ENCODE results near the gene ZBED4. TPM values are rescaled to one million over a fixed set of nuclear protein-coding genes. Genes with fewer than 3 reads are reported as not detected.

ZBED4 gene
- total RNA-seq, 2 experiments from 2014 or later = 14.8 to 15.0 TPM

GRCh38 chr22:49889071-49889470 lies 35.4 kb downstream of the ZBED4 start:
- H3K9me3 ChIP-seq (ENCODE audit: control insufficient read depth in 1 of 2, insufficient read depth in 1 of 2, low read length in 2 of 2) = peaks cover 0 to 17% of the 10 kb centered on the region in 2 experiments
- intact Hi-C loops (cut with DNase I, micrococcal nuclease) = no loop called here
- no peak overlapping the region for H3K4me3 Mint-ChIP-seq
- H3K9me3 Mint-ChIP-seq = peaks cover 4% of the 10 kb centered on the region
- H3K27ac ChIP-seq (ENCODE audit: low read depth in 1 of 2, low read length in 2 of 2) = no peak overlapping the region
- peaks cover 61% of the 10 kb centered on the region for H3K36me3 ChIP-seq (ENCODE audit: insufficient read depth, low read length)
- no peak for TF ChIP-seq CTCF (IDR thresholded peaks at IDR 0.05)
- DNase-seq (no peak), ATAC-seq (ENCODE audit: poor library complexity) (no peak)
- H3K27ac Mint-ChIP-seq = no peak overlapping the region
- peaks cover 7% of the 10 kb centered on the region for H3K4me1 Mint-ChIP-seq (ENCODE audit: low read depth)
- no peak overlapping the region for H3K4me3 ChIP-seq (ENCODE audit: low read length)
- ChIA-PET CTCF (no interaction called here), POLR2A (no interaction called here)
- H3K4me1 ChIP-seq (ENCODE audit: insufficient read depth, low read length) = no peaks in the 10 kb centered on the region
- H3K27me3 ChIP-seq (ENCODE audit: control insufficient read depth in 1 of 2, insufficient read depth in 2 of 2, low read length in 2 of 2) = no peaks in the 10 kb centered on the region
- peaks cover 88% of the 10 kb centered on the region for H3K36me3 Mint-ChIP-seq (ENCODE audit: low read depth)
- H3K27me3 Mint-ChIP-seq = no peaks in the 10 kb centered on the region

GRCh38 chr22:49892226-49892899 lies 38.7 kb downstream of the ZBED4 start:
- Histone ChIP-seq H3K27ac (ENCODE audit: low read depth in 1 of 2, low read length in 2 of 2) (no peak overlapping the region), H3K4me3 (ENCODE audit: low read length) (no peak overlapping the region), H3K27me3 (ENCODE audit: control insufficient read depth in 1 of 2, insufficient read depth in 2 of 2, low read length in 2 of 2) (no peaks in the 10 kb centered on the region), H3K4me1 (ENCODE audit: insufficient read depth, low read length) (no peaks in the 10 kb centered on the region), H3K9me3 (ENCODE audit: control insufficient read depth in 1 of 2, insufficient read depth in 1 of 2, low read length in 2 of 2) (peaks cover 0 to 26% of the 10 kb centered on the region in 2 experiments), H3K36me3 (ENCODE audit: insufficient read depth, low read length) (peaks cover 28% of the 10 kb centered on the region)
- no peak overlapping the region for H3K4me3 Mint-ChIP-seq
- POLR2A ChIA-PET = interaction anchor here (0.5 kb wide), 1 partner anchor 223 kb away, joined by 3 read pairs; no protein-coding TSS in a partner anchor
- CTCF ChIA-PET = interaction anchor here (0.5 to 1.5 kb wide), 3 partner anchors 15 to 301 kb away, joined by 3 to 4 read pairs (median 3); no protein-coding TSS in a partner anchor
- DNase-seq (no peak), ATAC-seq (ENCODE audit: poor library complexity) (no peak)
- no peaks in the 10 kb centered on the region for H3K27me3 Mint-ChIP-seq
- H3K36me3 Mint-ChIP-seq (ENCODE audit: low read depth) = peaks cover 70% of the 10 kb centered on the region
- H3K4me1 Mint-ChIP-seq (ENCODE audit: low read depth) = peaks cover 5% of the 10 kb centered on the region
- no peak overlapping the region for H3K27ac Mint-ChIP-seq
- no peak for TF ChIP-seq CTCF (IDR thresholded peaks at IDR 0.05)
- H3K9me3 Mint-ChIP-seq = peaks cover 4% of the 10 kb centered on the region
- intact Hi-C loops (cut with DNase I, micrococcal nuclease) = no loop called here

- H3K9me3 Mint-ChIP-seq = peaks cover 4% of the 10 kb centered on the region
- ATAC-seq (ENCODE audit: poor library complexity) = no peak
- Histone ChIP-seq H3K27me3 (ENCODE audit: control insufficient read depth in 1 of 2, insufficient read depth in 2 of 2, low read length in 2 of 2) (no peaks in the 10 kb centered on the region), H3K36me3 (ENCODE audit: insufficient read depth, low read length) (peaks cover 21% of the 10 kb centered on the region), H3K9me3 (ENCODE audit: control insufficient read depth in 1 of 2, insufficient read depth in 1 of 2, low read length in 2 of 2) (peaks cover 0 to 26% of the 10 kb centered on the region in 2 experiments), H3K4me3 (ENCODE audit: low read length) (no peak overlapping the region), H3K27ac (ENCODE audit: low read depth in 1 of 2, low read length in 2 of 2) (no peak overlapping the region), H3K4me1 (ENCODE audit: insufficient read depth, low read length) (no peaks in the 10 kb centered on the region)
- ChIA-PET CTCF (interaction anchor here (1.5 kb wide), 1 partner anchor 16 kb away, joined by 3 read pairs; no protein-coding TSS in a partner anchor), POLR2A (no interaction called here)
- intact Hi-C loops (cut with DNase I, micrococcal nuclease) = no loop called here
- peaks cover 5% of the 10 kb centered on the region for H3K4me1 Mint-ChIP-seq (ENCODE audit: low read depth)
- H3K27me3 Mint-ChIP-seq = no peaks in the 10 kb centered on the region
- no peak for TF ChIP-seq CTCF (IDR thresholded peaks at IDR 0.05)
- no peak overlapping the region for H3K4me3 Mint-ChIP-seq
- H3K27ac Mint-ChIP-seq = no peak overlapping the region
- no peak for DNase-seq
- peaks cover 64% of the 10 kb centered on the region for H3K36me3 Mint-ChIP-seq (ENCODE audit: low read depth)
These were observed 39.4 kb downstream of the ZBED4 start for GRCh38 chr22:49893025-49893424.
